Middle frontal gyrus (tissue), 1 donor: Measurements from ENCODE around the gene ABCD3.
"Not testable (repeated sequence)": the region's sequence is repeated elsewhere in the genome, so short reads cannot be mapped to it uniquely, and the experiment has no call there.

Experiments used
- DNase-seq: peaks from one replicate; pipeline ENCODE4 v3.0.0-alpha.2; 2015; ENCODE audit warnings: low spot score; ENCODE audit errors: extremely low spot score

ABCD3 gene

DNA sequence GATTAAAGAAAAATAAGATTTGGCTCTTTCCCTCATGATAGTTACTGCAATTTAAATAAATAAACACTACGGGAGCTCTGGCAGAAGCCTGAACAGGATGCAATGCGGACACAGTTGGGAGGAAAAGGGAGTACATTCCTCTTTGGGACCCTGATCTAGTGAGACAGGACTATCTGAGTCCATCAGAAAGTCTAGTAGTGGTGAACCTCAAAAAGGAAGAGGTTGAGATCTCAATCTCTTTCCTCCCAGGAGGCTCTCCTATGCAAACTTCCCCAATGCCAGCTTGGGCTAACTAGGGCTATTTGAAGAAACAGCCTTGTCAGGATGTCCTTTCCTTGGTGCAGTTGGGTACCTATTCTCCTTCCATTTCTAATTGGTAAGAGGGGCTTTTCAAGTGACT lies 4.9 kb upstream of the ABCD3 start:
- no peak for DNase-seq

DNA sequence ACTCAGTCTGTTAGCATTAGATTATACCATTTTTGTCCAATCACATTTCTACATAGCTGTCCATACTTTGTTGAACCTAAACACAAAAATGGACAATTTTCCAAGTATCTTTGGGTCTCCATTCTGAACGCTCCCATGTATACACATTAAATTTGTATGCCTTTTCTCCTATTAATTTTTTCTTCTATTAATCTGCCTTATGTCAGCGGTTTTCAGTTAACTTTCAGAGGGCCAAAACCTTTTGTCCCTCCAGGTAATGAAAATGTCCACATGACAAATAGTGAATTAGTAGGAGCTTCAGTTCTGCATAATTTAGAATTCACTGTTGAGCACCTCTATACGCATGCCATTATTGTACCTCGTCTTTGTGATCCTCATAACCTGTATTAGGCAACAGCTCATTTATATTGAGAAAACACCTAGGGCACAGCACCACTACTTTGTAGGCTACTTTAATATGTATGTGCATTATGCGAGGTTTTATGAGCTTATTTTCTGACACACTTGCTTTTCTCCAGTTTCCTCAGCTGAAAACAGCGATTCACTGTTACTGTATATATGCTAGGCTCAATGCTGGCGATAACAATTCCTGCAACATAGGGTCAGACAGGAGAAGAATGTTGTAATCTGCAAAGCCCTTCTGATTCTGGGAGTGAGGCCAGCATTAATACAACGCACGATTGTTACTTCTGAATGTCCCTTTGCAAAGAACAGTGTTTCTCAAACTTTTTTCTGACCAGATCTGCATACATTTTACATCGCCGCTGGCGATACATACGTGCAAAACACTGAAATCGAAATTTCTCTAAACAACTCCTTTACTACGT lies 1.1 kb upstream of the ABCD3 start:
- DNase-seq: peak; percentile 71

DNA sequence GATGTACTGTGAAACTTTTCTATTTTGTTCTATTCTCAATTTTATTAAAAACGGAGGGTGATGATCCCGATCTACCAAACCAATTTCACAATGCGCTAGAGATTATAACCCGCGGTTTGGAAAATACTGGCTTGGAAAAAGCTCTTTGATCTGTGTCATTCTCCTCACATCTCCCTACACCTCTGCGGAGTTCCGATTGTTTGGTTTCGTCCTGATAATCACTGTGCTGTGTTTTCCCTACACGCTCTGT lies 536 bp upstream of the ABCD3 start:
- no peak for DNase-seq

DNA sequence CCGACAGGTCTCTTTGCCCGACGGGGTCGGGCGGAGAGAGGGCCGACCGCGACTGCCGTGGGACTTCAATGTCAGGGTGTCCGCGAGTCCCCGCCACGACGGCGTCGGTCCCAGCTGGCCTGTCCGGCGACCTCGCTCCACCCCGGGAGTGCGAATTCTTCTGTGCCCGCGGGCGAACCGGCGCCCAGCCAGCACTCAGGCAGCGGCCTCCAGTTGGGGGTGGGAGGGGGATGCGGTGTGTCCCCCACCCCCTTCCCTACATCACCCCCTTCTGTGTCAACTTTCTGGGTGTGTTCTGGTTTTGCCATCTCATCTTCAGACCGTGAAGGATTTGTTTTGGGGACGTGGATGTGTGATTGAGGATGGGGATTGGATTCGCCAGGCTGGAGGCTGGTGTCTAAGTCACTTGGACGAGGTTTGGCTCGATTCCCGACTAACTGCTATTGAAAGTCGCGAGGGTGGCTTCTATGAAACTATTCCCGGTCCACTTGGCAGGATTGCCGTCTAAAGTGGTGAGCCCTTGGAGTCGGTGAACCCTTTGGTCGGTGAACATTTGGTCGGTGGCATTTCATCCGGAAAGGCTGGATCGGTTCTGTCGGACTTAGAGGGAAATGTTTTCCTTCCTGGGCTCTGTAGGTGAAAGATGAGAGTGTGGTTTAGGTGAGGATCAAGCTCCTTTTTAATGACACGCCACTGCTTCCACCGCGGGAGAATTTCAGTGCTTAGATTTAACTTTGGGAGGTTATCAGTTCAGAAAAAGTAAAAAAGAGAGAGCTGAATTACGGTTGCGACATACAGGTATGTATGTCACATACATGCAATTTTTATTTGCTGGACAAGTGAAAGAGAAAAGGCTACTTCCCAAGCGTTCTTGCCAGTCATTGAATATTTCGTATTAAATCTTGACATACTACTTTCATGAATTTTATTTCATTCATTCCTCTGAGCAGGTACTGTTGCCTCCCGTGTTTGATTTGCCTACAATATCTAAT lies 771 bp downstream of the ABCD3 start:
- DNase-seq: no peak

DNA sequence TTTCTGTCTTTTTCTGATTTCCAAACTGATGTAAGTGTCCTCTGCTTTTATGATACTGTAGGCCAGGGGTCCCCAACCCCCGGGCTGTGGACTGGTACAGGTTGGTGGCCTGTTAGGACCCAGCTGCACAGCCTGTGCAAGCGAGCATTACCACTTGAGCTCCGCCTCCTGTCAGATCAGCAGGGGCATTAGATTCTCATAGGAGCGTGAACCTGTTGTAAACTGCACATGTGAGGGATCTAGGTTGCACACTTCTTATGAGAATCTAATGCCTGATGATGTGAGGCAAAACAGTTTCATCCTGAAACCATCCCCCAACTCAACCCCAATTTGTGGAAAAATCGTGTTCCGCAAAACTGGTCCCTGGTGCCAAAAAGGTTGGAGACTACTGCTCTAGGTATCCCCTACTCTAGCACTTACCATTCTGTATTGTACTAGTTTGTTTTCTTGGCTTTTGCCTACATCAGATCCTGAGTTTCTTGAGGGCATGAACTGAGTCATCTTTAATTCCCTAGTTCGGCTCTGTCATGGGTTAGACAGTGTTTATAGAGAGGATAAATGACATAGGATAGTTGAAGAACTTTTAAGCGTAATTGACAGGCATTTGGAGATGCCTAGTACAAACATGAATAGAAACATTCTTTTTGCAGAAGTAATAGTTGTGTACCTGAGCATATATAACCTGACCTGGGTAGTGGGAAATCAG lies 4.1 kb downstream of the ABCD3 start:
- DNase-seq: no peak

DNA sequence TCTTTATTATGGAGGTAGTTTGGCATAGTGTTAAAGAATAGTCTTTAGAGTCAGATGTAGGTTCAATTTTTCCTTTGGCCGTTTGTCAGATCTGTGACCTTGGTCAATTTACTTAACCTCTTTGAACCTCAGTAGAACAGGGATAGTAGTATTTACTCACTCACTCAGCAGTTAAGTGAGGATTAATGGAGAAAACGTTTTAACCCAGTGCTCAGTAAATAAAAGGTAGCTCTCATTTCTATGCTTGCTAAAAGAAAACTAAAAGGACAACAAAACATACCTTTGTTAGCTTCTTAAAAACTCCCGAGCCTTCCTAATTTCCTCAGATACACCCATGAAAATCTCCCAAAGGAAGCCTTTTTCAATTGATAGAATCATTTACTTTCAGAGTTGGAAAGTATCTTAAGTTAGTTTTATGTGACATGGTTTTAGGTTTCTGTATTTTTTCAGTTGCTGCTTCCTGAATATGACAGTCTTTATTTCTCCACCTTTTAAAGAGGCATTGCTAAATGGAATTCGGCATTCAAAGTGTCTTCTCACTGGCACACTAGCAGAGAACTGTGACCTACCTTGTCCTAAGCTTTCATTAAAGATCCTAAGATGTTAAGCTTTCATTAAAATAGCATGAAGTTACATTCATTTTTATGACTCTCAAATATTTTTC lies 7.8 kb downstream of the ABCD3 start:
- no peak for DNase-seq

DNA sequence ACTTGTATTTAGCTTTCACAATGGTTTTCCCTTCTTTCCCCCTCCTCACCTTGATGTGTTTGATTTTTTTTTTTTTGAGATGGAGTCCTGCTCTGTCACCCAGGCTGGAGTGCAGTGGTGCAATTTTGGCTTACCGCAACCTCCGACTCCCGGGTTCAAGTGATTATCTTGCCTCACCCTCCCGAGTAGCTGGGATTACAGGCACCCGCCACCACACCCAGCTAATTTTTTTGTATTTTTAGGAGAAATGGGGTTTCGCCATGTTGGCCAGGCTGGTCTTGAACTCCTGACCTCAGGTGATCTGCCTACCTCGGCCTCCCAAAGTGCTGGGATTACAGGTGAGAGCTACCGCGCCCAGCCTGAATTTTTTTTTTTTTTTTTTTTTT lies 8.3 kb downstream of the ABCD3 start:
- DNase-seq: not testable (repeated sequence)

DNA sequence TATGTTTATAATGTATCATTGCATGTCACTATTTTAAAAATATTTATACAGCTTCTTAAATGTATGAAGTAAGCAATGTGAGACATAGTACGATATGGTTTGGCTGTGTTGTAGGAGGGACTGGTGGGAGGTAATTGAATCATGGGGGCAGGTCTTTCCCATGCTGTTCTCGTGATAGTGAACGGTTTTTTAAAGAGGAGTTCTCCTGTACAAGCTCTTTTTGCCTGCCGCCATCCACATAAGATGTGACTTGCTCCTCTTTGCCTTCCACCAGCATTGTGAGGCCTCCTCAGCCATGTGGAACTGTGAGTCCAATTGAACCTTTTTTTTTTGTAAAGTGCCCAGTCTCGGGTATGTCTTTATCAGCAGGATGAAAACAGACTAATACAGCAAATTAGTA lies 10.3 kb downstream of the ABCD3 start:
- DNase-seq: no peak

DNA sequence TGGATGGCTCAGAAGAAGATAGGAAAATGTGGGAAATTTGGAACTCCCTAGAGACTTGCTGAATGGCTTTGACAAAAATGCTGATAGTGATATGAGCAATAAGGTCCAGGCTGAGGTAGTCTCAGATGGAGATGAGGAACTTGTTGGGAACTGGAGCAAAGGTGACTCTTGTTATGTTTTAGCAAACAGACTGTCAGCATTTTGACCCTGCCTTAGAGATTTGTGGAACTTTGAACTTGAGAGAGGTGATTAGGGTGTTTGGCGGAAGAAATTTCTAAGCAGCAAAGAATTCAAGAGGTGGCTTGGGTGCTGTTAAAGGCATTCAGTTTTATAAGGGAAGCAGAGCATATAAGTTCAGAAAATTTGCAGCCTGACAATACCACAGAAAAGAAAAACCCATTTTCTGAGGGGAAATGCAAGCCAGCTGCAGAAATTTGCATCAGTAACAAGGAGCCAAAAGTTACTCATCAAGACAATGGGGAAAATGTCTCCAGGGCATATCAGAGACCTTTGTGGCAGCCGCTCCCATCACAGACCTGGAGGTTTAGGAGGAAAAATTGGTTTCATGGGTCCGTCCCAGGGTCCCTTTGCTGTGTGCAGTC lies 10.8 kb downstream of the ABCD3 start:
- not testable (repeated sequence) for DNase-seq

DNA sequence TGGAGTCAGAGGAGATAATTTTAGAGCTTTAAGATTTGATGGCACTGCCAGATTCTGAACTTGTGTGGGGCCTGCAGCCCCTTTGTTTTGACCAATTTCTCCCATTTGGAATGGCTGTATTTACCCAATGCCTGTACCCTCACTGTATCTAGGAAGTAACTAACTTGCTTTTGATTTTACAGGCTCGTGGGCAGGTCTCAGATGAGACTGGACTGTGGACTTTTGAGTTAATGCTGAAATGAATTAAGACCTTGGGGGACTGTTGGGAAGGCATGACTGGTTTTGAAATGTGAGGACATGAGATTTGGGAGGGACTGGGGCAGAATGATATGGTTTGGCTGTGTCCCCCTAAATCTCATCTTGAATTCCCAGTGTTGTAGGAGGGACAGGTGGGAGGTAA lies 11.9 kb downstream of the ABCD3 start:
- not testable (repeated sequence) for DNase-seq

DNA sequence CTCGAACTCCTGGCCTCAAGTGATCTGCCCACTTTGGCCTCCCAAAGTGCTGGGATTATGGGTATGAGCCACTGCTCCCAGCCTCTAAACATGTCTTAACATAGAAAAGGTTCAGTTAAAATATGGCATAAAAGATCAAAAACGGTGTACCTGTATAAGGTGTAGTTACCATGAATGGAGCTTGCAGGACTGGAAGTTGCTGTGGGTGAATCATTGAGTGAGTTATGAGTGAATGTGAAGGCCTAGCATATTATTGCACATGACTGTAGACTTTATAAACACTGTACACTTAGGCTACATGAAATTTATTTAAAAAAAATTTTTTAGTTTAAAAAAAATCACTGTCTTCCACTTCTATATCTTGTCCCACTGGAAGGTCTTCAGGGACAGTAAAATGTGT lies 15.7 kb downstream of the ABCD3 start:
- no peak for DNase-seq

DNA sequence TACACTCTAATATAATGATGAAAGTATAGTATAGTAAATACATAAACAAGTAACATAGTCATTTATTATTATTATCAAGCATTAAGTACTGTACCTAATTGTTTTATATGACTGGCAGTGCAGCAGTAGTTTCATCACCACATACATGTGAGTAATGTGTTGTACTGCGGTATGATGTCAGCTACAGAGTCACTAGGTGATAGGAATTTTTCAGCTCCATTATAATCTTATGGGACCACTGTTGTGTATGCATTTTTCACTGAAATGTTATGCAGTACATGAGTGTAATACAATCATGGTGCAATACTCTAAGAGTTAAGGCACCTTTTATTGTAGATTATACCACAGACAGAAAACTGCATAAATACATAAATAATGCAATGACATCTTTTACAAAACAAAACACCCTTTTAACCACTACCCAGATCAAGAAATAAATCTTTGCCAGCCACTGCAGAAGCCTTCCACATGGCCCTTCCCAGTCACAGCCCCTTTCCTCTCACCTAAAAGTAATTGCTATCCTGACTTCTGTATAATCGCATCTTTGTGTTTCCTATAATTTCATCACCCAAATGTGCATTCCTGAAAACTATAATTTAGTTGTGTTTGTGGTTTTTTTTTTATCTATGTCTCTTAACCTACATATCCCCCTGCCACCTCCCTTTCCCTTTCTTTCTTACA lies 16.3 kb downstream of the ABCD3 start:
- DNase-seq: no peak

DNA sequence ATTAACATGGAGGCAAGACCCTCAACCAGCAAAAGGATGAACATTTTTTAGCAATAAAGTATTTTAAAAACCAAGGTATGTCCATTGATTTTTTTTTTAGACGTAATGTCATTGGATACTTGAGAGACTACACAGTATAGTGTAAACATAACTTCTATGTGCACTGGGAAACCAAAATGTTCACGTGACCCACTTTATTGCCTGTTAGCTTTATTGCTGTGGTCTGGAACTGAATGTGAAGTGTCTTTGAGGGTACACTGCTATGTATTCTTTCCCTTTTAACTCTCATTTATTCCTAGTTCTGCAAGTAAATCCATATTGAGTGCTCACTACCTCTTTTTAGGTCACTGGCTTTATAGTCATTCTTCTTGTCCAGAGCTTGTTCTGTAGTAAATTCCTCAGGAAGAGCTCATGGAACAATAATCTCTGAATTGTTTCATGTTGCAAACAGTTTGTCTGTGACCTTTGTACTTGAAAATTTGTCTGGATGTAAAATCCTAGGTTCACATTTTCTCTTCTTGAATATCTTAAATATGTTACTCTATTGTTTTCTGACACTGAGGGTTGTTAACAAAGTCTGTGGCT lies 20.6 kb downstream of the ABCD3 start:
- DNase-seq: no peak

DNA sequence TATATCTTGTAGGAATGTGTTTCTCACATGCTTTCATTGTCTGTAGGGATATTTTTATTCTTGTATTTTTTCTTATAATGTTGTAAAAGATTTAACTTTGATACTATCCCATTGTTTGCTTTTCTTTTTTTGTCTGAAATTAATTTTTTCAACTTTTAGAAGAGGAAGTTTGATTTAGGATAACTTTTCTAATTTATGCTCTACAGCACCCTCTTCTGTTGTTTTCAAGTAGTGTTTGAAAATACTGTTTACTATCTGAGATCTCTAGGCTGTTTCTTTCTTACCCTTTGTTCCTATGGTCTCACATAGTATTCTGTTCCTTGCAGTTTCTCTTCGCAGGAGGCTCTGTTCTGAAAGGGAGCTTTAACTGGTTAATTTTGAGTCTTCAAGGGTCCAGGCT lies 21.9 kb downstream of the ABCD3 start:
- DNase-seq: no peak

DNA sequence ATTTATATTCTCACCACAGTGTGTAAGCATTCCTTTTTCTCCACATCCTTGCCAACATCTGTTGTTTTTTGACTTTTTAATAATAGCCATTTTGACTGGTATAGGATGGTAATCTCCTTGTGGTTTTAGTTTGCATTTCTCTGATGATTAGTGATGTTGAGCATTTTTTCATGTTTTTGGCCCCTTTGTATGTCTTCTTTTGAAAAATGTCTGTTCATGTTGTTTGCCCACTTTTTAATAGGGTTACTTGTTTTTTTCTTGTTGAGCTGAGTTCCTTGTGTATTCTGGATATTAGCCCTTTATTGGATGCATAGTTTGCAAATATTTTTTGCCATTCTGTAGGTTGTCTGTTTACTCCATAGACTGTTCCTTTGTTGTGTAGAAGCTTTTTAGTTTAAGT lies 24.9 kb downstream of the ABCD3 start:
- DNase-seq: not testable (repeated sequence)

DNA sequence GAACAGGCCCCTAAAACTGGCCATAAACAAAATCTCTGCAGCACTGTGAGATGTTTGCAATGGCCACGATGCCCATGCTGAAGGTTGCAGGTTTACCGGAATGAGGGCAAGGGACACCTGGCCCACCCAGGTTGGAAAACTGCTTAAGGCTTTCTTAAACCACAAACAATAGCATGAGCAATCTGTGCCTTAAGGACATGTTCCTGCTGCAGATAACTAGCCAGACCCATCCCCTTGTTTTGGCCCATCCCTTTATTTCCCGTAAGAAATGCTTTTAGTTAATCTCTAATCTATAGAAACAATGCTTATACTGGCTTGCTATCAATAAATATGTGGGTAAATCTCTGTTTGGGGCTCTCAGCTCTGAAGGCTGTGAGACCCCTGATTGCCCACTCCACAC lies 26.6 kb downstream of the ABCD3 start:
- not testable (repeated sequence) for DNase-seq

DNA sequence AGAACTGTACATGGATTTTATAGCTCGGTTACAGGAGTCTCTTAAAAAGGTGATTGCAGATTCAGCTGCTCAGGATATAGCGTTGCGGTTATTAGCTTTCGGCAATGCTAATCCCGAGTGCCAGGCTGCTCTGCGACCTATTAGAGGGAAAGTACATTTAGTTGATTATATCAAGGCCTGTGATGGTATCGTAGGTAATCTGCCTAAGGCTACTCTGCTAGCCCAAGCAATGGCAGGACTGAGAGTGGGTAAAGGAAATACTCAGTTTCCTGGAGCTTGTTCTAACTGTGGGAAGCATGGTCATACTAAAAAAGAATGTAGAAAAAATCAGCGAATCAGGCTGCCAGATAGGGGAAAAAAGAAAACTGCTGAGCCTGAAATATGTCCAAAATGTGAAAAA lies 27.5 kb downstream of the ABCD3 start:
- DNase-seq: not testable (repeated sequence)

DNA sequence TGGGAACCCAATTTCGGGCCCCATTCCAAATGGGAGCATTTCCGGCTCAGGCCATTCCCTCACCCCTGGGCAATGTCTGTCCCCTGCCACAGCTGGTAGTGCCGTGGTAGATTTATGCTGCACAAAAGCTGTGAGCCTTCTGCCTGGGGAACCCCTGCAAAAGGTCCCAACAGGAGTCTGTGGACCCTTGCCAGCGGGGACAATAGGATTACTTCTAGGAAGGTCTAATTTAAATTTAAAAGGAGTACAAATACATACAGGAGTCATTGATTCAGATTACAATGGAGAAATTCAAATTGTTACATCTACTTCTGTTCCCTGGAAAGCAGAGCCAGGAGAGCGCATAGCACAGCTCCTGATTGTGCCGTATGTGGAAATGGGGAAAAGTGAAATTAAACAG lies 28.0 kb downstream of the ABCD3 start:
- DNase-seq: not testable (repeated sequence)

DNA sequence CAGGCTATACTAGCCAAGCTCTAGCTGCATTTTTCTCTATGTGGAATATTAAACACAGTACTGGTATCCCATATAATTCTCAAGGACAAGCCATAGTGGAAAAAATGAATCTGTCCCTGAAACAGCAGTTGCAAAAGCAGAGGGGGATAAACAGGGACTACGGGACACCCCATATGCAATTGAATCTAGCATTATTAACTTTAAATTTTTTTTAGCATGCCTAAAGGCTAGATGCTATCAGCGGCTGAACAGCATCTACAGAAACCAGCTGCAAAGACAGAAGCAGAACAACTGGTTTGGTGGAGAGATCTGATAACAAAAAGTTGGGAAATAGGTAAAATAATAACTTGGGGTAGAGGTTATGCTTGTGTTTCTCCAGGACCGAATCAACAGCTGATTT lies 30.6 kb downstream of the ABCD3 start:
- not testable (repeated sequence) for DNase-seq

DNA sequence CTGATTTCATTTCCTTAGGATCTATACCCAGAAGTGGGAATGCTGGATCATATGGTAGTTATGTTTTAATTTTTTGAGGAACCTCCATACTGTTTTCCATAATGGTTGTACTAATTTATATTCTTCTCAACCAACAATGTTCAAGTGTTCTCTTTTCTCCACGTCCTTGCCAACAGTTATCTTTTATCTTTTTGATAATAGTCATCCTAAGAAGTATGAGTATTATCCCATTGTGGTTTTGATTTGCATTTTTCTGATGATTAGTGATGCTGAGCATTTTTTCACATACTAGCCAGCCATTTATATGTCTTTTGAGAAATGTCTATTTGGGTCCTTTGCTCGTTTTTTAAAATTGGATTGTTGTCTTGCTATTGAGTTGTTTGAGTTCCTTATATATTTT lies 38.5 kb downstream of the ABCD3 start:
- DNase-seq: no peak
